A673 (cell line): ENCODE data around the gene RPS4Y1. TPM values are rescaled to one million over a fixed set of nuclear protein-coding genes. Genes with fewer than 3 reads are reported as not detected.

Source experiments
- BruUV-seq: library from RNA; stranded (reverse); fragments of 400-500 nt; replicated peaks from 2 replicates; lab custom pipeline; 2021; lab: Mats Ljungman, UMichigan
- CTCF ChIA-PET: fragments of 300-600 bp; sonication (Branson Sonifier 250); formaldehyde crosslinking; loops from one replicate; lab custom pipeline; 2022; ENCODE audit warnings: antibody characterized with exemption; lab: Charles Lee
- POLR2A ChIA-PET: fragments of 300-600 bp; sonication (Branson Sonifier 250); formaldehyde crosslinking; loops from one replicate; lab custom pipeline; 2022; ENCODE audit warnings: antibody characterized with exemption; ENCODE audit not compliant: low non-redundant PET; lab: Charles Lee
- DNase-seq: peaks from one replicate; pipeline ENCODE4 v3.0.0-alpha.2; 2015; ENCODE audit warnings: low spot score
- H3K27ac ChIP-seq: fragments of 200-600 bp; sonication (generic); 2 replicates; pipeline ENCODE4 v1.5.1; 2016; ENCODE audit warnings: mixed run types, low read depth, mild to moderate bottlenecking, mixed read lengths, antibody characterized with exemption, low read length; ENCODE audit not compliant: poor library complexity, severe bottlenecking
- H3K27me3 ChIP-seq: fragments of 200-600 bp; sonication (generic); replicated peaks from 2 replicates; pipeline ENCODE4 v1.6.1; 2017; ENCODE audit warnings: mixed run types, low read depth, mild to moderate bottlenecking, mixed read lengths, antibody characterized with exemption, low read length; ENCODE audit not compliant: insufficient read depth, poor library complexity
- H3K36me3 ChIP-seq: fragments of 200-600 bp; sonication (generic); 2 replicates; pipeline ENCODE4 v1.6.1; 2016; ENCODE audit warnings: mixed run types, mild to moderate bottlenecking, mixed read lengths, antibody characterized with exemption, low read length; ENCODE audit not compliant: insufficient read depth, poor library complexity, severe bottlenecking
- H3K4me1 ChIP-seq: fragments of 200-600 bp; sonication (generic); 2 replicates; pipeline ENCODE4 v1.6.1; 2017; ENCODE audit warnings: mixed run types, mild to moderate bottlenecking, mixed read lengths, antibody characterized with exemption, low read length; ENCODE audit not compliant: insufficient read depth, poor library complexity, severe bottlenecking
- H3K4me3 ChIP-seq: fragments of 200-600 bp; sonication (generic); 2 replicates; pipeline ENCODE4 v1.5.1; 2016; ENCODE audit warnings: low read depth, mixed run types, mild to moderate bottlenecking, mixed read lengths, low read length; ENCODE audit not compliant: poor library complexity, severe bottlenecking
- H3K9me3 ChIP-seq: fragments of 200-600 bp; sonication (generic); 2 replicates; pipeline ENCODE4 v1.6.1; 2016; ENCODE audit warnings: mixed run types, low read depth, mild to moderate bottlenecking, mixed read lengths, antibody characterized with exemption, low read length; ENCODE audit not compliant: poor library complexity, severe bottlenecking
- EZH2 ChIP-seq: fragments of 200-600 bp; sonication (generic); IDR thresholded peaks from 2 replicates; pipeline ENCODE4 v1.6.1; 2017; ENCODE audit warnings: borderline replicate concordance, low read depth, mild to moderate bottlenecking, mixed read lengths, antibody characterized with exemption, low read length; ENCODE audit not compliant: poor library complexity, severe bottlenecking
- intact Hi-C: fragments of 100-400 bp; cut with micrococcal nuclease; formaldehyde crosslinking; loops from one replicate; pipeline ENCODE4 v1.10.0; 2022; ENCODE audit not compliant: unreplicated experiment
- total RNA-seq: library from RNA; stranded (reverse); gene quantifications from 2 replicates; pipeline ENCODE4 v1.2.3, GENCODE V29; 2021
- TF ChIP-seq, protein P1 (sequence below): fragments of 300-800, 200-600 bp; sonication (generic); conservative IDR thresholded peaks from 2 replicates; pipeline ENCODE4 v1.5.1; 2017; ENCODE audit warnings: low read depth, mild to moderate bottlenecking, antibody characterized with exemption, low read length, moderate library complexity, mixed read lengths

RPS4Y1 gene
- total RNA-seq, 1 experiment from 2014 or later, result not detected

DNA sequence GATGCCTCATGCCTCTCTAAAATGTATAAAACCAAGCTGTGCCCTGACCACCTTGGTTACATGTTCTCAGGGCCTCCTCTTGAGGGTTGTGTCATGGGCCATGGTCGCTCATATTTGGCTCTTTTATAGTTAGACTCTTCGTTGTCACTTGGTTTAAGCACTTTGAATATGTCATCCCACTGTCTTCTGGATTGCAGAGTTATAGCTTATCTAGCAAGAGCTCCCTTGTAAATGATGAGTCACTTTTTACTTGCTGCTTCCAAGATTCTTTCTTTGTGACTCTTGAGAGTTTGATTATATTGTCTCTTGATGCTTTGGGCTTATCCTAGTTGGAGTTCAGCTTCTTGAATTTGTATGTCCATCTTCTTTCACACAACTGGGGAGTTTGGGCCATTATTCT is 19.1 kb downstream of the RPS4Y1 start:
- no TSS peak for BruUV-seq
- POLR2A ChIA-PET, result no interaction called here

DNA sequence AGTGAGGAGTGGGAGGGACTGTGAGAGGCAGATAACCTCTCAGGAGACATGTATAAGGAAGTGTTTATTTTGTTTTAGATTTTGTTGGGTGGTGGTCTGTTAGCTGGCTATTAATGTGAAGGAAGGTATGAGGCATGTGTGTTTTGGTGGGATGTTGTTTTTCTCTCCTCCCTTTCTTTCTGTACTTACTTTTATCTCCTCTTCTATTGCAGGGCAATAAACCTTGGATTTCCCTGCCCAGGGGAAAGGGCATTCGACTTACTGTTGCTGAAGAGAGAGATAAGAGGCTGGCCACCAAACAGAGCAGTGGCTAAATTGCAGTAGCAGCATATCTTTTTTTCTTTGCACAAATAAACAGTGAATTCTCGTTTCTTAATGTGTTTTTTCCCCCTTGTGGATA is 25.2 kb downstream of the RPS4Y1 start:
- DNase-seq, result no peak
- CTCF ChIA-PET, result no interaction called here
- intact Hi-C loops, result no loop called here
- Histone ChIP-seq H3K4me3 (no peak overlapping the region), H3K27me3 (no peaks in the 10 kb centered on the region), H3K27ac (no peak overlapping the region), H3K9me3 (no peaks in the 10 kb centered on the region), H3K4me1 (no peaks in the 10 kb centered on the region), H3K36me3 (no peaks in the 10 kb centered on the region)
- POLR2A ChIA-PET, result no interaction called here
- TF ChIP-seq, protein P1, sequence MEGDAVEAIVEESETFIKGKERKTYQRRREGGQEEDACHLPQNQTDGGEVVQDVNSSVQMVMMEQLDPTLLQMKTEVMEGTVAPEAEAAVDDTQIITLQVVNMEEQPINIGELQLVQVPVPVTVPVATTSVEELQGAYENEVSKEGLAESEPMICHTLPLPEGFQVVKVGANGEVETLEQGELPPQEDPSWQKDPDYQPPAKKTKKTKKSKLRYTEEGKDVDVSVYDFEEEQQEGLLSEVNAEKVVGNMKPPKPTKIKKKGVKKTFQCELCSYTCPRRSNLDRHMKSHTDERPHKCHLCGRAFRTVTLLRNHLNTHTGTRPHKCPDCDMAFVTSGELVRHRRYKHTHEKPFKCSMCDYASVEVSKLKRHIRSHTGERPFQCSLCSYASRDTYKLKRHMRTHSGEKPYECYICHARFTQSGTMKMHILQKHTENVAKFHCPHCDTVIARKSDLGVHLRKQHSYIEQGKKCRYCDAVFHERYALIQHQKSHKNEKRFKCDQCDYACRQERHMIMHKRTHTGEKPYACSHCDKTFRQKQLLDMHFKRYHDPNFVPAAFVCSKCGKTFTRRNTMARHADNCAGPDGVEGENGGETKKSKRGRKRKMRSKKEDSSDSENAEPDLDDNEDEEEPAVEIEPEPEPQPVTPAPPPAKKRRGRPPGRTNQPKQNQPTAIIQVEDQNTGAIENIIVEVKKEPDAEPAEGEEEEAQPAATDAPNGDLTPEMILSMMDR, result no peak
- TF ChIP-seq EZH2, result no peak
- BruUV-seq, result no TSS peak

More for the DNA sequence above, 19.1 kb downstream of the RPS4Y1 start:
- Histone ChIP-seq H3K27ac (no peak overlapping the region), H3K4me3 (no peak overlapping the region), H3K27me3 (no peaks in the 10 kb centered on the region), H3K9me3 (no peaks in the 10 kb centered on the region), H3K4me1 (no peaks in the 10 kb centered on the region), H3K36me3 (no peaks in the 10 kb centered on the region)
- TF ChIP-seq EZH2, result no peak
- TF ChIP-seq, protein P1, result no peak
- CTCF ChIA-PET, result no interaction called here
- intact Hi-C loops, result no loop called here
- no peak for DNase-seq

DNA sequence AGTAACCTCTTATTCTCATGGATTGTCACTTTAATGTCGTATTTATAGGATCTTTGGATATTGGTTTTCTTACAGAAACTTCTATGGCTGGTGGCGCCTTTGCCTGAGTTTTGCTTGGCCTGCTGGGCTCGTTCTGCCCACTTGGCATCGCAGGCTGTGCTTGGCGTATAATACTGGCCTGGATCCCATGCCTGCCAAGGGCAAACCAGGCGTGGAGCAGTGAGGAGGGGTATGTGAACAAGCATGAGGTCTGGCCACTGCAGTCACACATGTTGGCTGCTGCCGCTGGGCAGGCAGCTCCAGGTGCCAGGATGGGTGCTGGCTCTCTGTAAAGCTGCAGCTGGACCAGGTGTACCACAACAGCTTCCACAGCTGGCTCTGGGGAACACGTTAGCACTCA is 26.1 kb downstream of the RPS4Y1 start:
- no peaks in the 10 kb centered on the region for H3K9me3 ChIP-seq
- ChIA-PET CTCF (no interaction called here), POLR2A (no interaction called here)
- H3K27ac ChIP-seq, result no peak overlapping the region
- H3K27me3 ChIP-seq, result no peaks in the 10 kb centered on the region
- TF ChIP-seq, protein P1, result no peak
- no peak for TF ChIP-seq EZH2
- H3K4me3 ChIP-seq, result no peak overlapping the region
- no peaks in the 10 kb centered on the region for H3K36me3 ChIP-seq
- BruUV-seq, result no TSS peak
- H3K4me1 ChIP-seq, result no peaks in the 10 kb centered on the region
- intact Hi-C loops, result no loop called here
- no peak for DNase-seq
